ENCODE measurements around the gene MUC5AC.
"Not testable (repeated sequence)": the region's sequence is repeated elsewhere in the genome, so short reads cannot be mapped to it uniquely, and the experiment has no call there.

The MUC5AC gene

DNA sequence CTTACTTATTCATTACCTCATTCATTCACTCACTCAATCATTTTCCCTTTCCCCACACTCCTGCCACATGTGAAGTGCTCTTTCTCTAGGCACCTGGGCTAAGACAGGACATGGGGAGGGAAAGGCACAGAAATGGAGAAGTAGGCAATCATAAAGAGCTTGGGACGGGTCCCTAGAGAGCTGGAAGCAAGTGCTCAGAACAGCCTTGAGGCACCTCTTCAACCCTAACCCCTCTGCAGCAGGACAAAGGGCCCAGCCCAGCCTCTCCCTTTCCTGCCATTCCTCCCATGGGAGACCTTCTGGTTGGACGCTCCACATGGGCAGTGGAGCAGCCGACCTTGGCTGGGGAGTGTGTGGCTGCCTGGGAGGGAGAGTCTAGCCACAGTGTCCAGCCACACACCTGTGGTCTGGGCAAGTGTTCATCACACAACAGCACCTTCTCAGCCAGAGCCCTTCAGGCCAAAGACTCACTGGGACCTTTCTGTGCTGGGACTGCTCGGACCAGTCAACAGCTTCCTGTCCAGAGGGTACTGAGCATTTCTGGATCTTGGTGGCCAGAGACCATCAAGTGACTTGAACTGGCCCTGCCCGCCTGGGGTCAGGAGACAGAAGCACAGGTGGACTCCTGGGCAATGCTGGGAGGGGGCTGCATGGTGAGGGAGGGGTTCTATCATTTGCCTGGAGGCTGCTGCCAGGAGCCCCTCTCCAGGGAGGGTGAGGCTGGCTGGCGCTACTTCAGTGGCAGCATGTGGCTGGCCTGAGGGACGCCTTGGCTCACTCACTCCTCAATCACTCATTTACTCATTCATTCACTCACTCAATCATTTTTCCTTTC is 1.0 kb upstream of the MUC5AC start:
- TF ChIP-seq CTCF (IDR thresholded peaks at IDR 0.05; ENCODE audit: low read depth, low read length): no peak
- H3K4me3 ChIP-seq (ENCODE audit: low read depth, low read length): no peak overlapping the region

- no peak for TF ChIP-seq CTCF (IDR thresholded peaks at IDR 0.05; ENCODE audit: low read depth, low read length)
- no peak overlapping the region for H3K4me3 ChIP-seq (ENCODE audit: low read depth, low read length)
These were observed 460 bp upstream of the MUC5AC start for GRCh38 chr11:1157341-1157644.

- no peak for TF ChIP-seq CTCF (IDR thresholded peaks at IDR 0.05; ENCODE audit: low read depth, low read length)
- no peak overlapping the region for H3K4me3 ChIP-seq (ENCODE audit: low read depth, low read length)
These were observed 1.1 kb downstream of the MUC5AC start for GRCh38 chr11:1158681-1159487.

DNA sequence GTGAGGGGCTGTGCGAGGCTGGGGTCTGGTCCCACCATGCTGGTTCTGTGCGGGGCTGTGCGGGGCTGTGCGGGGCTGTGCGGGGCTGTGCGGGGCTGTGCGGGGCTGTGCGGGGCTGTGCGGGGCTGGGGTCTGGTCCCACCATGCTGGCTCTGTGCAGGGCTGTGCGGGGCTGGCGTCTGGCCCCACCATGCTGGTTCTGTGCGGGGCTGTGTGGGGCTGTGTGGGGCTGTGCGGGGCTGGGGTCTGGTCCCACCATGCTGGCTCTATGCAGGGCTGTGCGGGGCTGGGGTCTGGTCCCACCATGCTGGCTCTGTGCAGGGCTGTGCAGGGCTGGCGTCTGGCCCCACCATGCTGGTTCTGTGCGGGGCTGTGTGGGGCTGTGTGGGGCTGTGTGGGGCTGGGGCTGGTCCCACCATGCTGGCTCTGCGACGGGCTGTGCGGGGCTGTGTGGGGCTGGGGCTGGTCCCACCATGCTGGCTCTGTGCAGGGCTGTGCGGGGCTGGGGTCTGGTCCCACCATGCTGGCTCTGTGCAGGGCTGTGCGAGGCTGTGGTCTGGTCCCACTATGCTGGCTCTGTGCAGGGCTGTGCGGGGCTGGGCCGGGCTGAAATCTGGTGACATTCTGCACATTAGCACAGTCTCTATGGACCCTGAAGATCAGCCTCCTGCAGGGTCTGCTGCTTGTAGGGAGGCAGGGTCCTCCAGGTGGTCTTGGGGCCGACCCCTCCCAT is 1.9 kb downstream of the MUC5AC start:
- H3K4me3 ChIP-seq (ENCODE audit: low read depth, low read length): not testable (repeated sequence)

GRCh38 chr11:1160231-1161101 is 2.7 kb downstream of the MUC5AC start:
- no peak overlapping the region for H3K4me3 ChIP-seq (ENCODE audit: low read depth, low read length)
- TF ChIP-seq CTCF (IDR thresholded peaks at IDR 0.05; ENCODE audit: low read depth, low read length): no peak

GRCh38 chr11:1161410-1162137 is 3.8 kb downstream of the MUC5AC start:
- no peak overlapping the region for H3K4me3 ChIP-seq (ENCODE audit: low read depth, low read length)

More at GRCh38 chr11:1161410-1162137, 3.8 kb downstream of the MUC5AC start:
- no peak for TF ChIP-seq CTCF (IDR thresholded peaks at IDR 0.05; ENCODE audit: low read depth, low read length)
